ENCODE data around the gene LIG3.
"Not testable (repeated sequence)": the region's sequence is repeated elsewhere in the genome, so short reads cannot be mapped to it uniquely, and the experiment has no call there.

The LIG3 gene

DNA sequence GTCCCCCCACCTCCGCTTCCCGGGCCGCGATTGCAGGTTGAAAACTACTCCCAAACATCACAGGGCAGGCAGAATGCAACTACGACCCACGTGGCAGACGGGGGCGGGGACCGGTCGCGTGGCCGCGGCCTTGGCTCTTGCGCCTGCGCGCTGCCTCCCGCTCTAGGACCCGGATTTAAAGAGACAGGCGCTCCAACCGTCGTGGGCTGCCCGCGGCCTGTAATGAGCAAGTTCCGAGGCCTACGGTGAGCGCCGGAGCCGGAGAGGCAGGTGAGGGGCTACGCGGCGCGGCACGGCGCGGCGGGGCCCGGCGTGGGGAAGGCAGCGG is at the start of gene LIG3:
Gene LIG3, plus strand, starts transcription at position 160 of the 328 bp plus-strand sequence. CDS start 2,494 bp downstream, outside the sequence.
- peak; percentile 93 for DNase-seq

DNA sequence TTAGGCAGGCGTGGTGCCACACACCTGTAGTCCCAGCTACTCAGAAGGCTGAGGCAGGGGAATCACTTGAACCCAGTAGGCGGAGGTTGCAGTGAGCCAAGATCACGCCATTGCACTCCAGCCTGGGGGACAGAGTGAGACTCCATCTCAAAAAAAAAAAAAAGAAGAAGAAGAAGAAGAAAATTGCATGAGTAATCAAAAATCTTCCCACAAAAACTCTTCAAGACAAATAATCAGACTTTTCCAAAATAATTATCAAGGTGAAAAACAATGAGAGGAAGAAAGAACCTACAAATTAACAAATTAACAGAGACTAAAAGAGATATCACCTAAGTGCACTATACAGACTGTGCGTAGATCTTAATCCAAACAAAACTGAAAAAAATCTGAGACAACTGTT is 29.5 kb upstream of the LIG3 start:
- DNase-seq, result not testable (repeated sequence)

DNA sequence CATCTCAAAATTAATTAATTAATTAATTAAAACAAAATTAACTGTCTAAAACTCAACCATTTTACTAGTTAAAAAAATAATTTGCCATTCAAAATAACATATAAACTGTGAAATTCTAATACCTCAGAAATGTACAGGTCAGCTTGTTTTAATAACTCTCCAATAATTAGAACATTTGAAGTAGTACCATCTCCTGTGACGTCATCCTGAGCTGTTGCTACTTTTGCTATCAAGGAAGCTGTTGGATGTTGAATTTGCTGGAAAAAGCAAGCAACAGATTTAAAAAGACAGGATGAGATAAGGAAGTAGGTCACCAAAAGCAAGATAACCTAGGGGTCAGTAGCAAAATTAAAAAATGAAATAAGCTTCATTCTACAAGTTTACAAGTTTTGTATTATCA is 21.9 kb upstream of the LIG3 start:
- no peak for DNase-seq

DNA sequence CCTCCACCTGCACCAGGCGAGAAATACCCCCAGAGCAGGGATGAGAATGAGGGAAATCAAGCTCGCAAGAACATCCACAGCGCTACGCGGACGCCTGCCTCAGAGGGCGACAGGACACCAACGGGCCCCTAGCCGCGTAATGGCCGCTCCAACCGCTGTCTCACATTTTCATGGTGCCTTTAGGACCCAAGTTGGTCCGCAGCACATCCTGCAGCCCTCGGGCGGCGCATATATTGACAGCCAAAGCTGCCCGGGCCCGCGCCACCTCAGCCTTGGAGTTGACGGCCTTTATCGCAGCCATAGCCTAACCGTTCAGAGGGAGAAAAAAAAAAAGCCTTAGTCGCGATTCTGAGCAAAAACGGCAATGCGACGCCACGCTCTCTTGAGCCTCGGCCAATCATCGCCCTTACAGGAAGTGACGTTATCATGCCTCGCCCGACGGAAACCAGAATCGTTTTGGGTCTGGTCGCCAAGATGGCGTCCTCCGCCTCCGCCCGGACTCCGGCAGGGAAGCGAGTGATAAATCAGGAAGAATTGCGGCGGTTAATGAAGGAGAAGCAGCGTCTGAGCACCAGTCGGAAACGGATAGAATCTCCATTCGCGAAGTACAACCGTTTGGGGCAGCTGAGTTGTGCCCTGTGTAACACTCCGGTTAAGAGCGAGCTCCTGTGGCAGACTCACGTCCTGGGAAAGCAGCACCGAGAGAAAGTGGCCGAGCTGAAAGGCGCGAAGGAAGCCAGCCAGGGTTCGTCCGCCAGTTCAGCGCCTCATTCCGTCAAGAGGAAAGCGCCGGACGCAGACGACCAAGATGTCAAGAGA is 19.0 kb upstream of the LIG3 start, which contains the start of the genes CCT6B and ZNF830:
Gene CCT6B, minus strand, starts transcription at position 368 of the 819 bp plus-strand sequence. Its CDS starts 67 bp downstream, at position 301.
Gene ZNF830, plus strand, starts transcription at position 448 of the 819 bp plus-strand sequence. Its CDS starts 27 bp downstream, at position 475.
- DNase-seq, result peak; percentile 91

DNA sequence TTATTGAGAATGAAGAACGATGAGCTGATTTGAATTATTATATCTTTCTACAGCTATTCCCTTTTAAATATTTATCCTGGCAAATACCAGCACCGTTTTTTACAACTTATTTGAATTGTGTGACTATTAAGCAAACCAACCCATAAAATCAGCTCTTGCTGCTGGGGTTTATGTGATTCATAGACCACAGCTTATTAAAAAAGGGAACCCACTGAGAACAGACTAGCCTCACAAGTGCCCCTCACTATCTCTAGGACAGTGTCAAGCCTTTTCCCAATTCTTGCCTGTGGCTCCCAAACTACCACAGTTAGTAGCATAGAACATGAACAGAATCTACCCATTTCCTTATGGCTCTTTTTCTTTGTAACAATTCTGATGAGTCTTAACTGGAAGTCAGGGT is 6.1 kb upstream of the LIG3 start:
- DNase-seq, result no peak

DNA sequence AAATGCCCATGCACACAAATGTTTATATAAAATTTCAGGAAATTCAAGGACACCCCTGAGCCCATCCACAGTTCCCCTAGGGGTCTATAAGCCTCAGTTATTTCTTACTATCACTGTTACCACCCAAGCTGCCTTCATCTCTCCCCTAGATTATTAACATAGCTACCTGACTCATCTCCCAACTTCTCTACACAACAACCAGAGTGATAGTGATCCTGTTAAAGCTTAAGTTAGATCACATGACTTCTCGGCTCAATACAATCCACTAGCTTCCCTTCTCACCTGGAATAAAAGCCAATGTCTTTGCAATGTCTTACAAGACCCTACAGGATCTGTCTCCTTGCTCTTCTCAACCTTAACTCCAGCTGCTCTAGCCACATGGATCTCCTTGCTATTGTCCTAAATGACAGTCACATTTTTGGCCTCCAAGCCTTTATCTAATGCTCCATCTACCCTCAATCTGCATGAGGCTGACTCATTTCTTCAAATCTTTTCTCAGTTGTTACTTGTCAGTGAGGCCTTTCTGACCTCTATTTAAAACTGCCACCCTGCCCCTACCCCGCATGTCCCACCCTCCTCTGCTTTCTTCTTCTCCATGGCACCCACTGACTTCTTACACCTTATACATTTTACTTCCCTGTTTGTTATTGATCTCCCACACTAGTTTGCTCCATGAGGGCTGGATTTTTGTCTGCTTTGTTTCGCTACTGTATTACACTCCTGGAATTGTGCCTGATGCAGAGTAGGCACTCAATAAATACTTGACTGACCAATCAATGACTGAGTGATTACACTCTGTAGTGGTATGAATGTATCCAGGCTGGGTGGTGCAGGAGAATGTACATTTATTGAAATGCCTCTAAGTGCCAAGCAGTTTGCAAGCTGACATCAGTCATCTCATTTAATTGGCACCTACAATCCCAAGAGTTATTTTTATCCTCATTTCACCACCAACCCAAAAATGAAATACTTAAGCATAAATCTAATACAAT is 5.2 kb upstream of the LIG3 start:
- no peak for DNase-seq

DNA sequence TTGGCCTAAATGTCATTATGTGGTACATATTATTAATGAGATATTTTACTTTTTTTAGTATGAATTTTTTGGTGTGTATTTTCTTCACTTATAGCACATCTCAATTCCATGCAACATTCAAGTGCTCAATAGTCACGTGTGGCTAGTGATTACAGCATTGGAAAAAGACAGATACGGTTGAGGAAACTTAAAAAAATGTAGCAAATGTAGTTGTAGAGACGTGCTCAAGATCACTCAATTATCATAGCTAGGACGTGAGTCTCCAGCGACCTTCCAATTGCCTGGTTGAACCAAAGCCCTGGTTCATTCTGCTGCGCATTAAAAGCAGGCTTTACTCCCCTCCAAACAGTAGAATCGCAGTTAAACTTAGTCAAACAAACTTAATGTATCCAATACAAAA is 1.2 kb upstream of the LIG3 start:
- DNase-seq, result no peak

DNA sequence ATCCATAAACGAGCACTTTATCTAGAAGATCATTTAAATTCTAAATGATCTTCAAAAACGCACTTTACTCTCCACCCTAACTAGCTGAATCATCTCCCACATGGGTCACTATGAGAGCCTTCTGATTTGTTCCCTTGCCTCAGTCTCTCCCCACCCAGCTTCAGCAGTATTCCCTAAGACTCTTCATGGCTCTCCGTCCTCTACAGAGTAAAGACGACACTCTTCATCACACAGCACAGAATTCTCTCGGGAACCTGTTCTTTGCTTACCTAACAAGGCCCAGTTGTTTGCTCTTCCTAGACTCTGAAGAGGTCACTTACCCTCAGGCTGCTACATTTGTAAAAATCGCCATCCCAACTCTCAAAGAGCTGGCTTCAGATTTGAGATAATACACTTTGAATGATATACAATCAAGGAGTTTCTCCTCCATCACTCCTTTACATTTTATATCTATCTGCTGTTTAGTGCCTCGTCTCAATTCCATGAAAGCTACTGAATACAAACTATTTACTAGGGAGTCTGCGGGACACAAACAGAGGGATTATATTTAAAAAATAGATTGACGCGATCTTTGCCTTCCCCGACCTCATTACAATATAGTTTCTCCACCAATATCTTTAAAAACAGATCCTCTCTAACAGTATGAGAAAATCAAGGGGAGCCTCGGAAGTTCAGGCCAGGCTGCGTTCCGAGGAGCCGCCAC is 511 bp upstream of the LIG3 start:
- no peak for DNase-seq

DNA sequence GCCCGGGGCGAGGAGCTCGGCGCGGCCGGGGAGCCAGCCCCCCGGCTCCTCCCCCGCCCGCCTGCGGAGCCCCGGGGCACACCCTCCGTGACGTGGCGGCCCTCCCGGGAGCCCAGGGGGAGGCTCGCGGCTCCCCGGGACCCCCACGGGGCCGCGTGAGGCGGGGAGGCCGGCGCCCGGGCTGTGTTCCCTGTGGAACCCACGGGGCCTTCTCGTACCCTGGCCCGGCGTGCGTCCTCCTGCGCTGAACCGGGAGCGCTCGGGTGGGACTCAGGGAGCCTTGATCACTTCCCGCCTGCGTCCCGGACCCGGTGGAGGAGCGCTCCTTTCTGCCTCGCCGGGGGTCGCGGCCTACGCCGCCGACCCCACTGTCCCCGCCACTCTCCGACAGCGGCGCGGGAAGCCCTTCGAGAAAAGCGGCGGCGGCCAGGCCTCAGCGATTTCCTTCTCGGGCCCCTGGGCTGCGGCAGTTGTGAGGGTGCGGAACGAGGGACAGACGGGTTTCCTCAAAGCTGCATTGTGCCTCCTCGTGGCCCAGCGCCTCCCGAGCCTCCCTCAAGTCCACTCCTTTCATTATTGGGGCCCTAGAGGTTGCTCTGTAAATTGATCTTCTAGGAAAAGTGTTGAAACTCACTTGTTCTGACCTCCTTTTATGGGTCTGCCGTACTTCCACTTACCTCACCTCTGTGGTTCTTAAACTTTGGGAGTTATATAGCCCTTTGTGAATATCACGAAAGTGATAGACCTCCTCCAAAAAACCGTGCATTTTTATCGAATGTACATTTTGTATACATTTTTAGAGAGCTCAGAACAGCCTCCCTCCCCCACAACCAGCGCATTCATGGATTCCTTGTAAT is 597 bp downstream of the LIG3 start:
- DNase-seq, result peak; percentile 66

DNA sequence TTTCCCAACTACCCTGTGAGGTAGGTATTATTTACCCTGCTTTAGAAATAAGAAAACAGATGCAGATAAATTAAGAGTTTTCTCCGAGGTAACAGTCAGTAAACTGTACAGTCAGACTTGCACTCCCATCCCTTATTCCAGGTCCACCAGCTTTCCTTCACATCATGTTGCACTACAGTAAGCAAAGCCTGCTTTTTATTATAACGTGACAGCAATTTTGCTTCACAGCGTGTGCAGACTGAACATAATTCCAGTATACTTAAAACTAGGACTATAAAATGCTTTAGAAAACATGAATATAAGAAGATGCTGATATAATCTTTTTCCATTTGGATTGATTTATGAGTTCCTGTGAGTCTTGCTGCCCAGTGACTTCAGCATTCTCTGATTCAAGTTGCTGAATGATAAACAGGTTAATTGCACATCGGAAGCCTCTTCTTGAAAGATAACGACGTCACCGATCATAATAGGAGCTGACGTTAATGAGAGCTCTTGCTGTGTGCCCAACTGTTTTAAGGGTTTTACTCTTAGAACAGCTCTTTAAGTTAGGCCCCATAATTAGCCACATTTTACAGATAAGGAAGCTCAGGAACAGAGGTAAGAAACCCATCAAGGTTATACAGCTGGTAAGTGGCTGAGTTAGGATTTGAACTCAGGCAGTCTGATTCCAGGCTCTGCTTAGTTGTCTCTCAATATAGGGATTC is 1.4 kb downstream of the LIG3 start:
- DNase-seq, result no peak

DNA sequence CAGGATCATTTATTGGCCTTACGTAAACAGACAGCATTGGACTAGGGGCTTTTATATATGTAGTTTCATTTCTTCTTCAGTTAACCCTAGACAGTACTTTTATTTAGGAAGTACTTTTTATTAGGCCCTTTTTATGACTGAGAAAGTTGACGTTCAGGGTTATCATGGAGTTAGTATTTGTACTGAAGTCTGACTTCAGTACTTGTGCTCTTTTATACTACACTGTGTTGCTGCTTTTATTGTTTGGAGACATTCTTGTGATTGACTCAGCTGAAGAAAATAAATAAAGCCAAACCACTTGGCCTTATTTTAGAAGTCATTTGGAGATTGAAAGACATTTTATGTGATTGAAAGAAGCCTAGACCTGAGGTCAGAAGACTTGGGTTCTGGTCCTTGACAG is 6.9 kb downstream of the LIG3 start:
- DNase-seq, result no peak

DNA sequence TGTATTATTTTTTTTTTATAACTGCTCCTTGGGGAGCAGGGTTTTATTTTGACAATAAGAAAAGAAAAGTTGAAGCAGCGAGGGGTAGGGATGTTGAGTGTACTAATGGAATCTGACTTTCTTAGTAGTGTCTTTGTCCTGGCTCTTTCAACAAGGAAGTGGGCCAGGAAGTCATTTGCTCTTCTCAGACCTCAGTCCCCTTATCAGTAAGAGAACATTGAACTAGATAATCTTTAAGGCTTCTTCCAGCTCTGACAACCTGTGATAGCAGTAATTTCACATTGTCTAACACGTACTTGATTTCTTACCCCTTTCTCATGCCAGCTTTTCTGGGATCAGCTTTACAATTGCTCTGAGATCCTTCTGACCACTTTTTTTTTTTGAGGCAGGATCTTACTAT is 8.3 kb downstream of the LIG3 start:
- no peak for DNase-seq

DNA sequence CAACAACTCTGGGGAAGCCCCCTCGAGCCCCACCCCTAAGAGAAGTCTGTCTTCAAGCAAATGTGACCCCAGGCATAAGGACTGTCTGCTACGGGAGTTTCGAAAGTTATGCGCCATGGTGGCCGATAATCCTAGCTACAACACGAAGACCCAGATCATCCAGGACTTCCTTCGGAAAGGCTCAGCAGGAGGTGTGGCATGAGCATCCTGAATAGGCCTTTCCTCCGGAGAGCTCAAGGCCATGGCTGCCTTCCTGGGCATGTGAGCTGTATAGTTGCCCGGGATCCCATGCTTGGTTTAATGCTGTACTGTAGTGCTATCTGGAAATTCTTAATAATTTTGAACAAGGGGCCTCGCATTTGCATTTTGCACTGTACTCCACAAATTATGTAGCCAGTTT is 9.2 kb downstream of the LIG3 start:
- DNase-seq, result no peak

DNA sequence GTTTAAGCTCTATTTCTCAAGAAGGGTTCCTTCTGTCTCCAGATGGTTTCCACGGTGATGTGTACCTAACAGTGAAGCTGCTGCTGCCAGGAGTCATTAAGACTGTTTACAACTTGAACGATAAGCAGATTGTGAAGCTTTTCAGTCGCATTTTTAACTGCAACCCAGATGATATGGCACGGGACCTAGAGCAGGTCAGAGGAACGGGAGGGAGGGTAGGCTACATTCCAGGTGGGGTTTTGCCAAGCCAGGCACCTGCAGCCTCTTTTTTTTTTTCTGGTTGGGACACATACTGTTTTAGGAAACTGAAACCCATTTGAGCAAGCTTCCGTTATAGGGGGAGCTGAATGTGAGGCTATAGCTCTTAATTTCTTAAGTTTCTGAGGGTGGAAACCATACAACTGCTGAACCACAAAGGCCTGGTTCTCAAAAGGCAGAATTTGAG is 10.6 kb downstream of the LIG3 start:
- no peak for DNase-seq

DNA sequence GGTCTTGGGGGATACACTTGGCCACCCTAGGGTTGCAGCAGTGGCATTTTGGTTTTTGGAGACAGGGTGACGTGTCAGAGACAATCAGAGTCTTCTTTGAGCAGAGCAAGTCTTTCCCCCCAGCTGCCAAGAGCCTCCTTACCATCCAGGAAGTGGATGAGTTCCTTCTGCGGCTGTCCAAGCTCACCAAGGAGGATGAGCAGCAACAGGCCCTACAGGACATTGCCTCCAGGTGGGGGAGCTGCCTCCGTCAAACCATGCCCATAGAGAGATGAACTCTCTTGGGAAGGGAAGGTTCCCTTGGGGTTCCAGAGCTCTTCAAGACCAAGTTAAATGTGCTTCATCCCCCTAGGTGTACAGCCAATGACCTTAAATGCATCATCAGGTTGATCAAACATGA is 11.3 kb downstream of the LIG3 start:
- DNase-seq, result no peak

DNA sequence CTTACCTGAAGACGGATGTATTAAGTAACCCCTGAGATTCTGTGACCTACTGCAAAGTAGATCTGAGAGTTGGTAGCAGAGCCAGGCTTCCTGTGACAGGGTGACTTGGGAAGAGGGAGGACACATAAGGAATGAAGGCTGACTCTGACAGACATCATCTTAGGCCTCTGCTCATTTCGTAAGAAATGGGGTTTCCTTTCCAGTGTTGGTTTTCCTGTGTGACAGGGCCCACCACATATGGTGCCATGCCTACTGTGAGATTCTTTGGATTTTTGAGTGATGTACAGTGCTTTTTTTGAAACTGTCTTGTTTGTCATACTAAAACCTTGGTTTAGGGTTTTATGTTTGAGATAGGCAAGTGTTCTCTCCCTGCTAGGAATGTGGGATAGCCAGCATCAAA is 12.7 kb downstream of the LIG3 start:
- DNase-seq, result no peak

DNA sequence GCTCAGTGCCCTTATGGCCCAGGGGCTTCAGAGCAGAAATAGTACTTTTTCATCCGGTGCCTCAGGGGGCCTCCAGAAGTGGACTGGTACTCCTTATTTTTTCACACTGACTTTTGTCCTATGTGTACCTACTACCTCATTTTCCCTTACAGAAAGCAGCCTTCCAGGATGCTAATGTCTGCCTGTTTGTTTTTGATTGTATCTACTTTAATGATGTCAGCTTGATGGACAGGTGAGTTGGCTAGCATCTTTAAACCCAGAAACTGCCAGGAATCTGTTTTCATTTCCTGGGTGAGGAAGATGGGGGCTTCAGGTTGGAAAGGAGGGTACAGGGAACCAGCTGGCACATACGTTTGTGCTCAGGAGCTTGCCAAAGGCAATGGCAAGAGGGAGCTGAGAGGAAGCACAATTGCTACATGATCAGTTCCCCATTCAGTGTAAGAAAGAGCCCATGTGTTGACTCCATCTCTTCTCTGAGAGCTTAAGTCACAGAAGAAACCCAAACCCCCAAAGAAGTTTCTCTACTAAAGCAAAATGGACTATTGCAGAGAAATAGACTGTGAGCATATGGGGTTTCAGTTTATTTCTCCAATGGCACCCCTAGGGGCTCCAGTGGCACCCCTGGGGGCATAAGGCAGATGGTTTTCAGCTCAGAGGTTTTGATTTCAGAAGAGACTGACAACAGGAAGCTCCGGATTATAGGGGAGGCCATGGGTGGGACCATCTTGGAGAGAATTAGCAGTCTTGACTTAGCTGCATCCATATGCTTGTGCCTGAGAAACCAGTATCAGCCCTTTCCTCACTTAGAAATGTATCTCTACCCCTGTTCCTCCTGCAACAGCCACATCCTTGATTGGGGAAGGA is 16.3 kb downstream of the LIG3 start:
- no peak for DNase-seq

DNA sequence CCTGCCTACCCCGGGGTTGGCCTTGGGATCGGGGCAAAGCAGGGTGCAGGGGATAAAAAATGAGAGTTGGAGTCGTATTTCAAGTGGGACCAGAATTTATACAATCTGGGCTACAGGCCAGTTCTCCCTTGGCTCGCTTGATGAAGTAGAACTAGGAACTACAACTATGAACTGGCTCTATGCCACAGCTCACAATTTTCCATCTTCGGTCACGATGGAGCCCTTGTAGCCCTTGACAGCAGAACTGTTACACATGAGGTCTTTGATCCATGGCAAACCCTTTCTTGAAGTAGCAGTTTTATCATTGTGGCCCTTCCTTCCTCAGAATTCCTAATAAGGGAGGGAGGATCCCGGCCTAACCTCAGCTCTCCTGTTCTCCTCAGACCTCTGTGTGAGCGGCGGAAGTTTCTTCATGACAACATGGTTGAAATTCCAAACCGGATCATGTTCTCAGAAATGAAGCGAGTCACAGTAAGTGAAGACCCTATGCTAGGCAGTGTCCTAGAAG is 17.1 kb downstream of the LIG3 start:
- no peak for DNase-seq

DNA sequence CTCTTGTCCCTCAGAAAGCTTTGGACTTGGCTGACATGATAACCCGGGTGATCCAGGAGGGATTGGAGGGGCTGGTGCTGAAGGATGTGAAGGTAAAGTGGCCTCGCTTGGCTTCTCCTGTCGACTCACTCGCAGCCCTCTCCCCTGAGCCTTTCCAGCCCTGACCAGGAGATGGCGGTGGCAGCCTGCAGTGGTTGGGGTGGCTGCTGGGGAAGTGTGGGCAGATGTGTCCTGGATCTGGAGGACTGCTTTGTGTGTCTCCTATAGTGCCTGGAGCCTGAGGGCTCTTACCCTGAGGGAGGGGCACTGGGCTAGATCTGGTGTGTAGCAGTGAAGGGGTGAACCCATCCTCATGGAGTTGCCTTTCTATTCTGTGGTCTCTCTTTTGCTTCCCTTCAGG is 17.9 kb downstream of the LIG3 start:
- DNase-seq, result peak; percentile 81

DNA sequence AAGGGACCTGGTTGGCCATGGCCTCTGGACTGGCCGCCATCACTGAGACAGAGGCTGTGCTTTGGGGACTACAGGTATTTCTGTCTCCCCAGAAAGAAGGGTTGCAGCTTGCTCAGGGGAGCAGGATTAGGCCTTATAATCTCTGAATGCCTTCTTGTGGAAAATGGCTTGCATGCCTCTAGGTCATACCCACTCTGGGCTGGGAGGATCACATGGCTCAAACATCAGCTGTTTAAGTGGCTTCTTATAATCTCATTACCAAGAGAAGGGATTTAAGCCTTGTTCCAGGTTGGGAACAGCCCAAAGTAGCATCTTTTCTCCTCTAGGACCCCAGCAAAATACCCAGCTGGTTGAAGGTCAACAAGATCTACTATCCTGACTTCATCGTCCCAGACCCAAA is 19.1 kb downstream of the LIG3 start:
- DNase-seq, result no peak
